ENCODE results near the gene TMEM258. TPM values are rescaled to one million over a fixed set of nuclear protein-coding genes. Genes with fewer than 3 reads are reported as not detected.

The TMEM258 gene
- total and polyA plus RNA-seq, 9 of the 15 experiments (the other 6 are each of a cell fraction or from before 2014, with no cell fraction given), result 97.2 to 856 (median 231) TPM

DNA sequence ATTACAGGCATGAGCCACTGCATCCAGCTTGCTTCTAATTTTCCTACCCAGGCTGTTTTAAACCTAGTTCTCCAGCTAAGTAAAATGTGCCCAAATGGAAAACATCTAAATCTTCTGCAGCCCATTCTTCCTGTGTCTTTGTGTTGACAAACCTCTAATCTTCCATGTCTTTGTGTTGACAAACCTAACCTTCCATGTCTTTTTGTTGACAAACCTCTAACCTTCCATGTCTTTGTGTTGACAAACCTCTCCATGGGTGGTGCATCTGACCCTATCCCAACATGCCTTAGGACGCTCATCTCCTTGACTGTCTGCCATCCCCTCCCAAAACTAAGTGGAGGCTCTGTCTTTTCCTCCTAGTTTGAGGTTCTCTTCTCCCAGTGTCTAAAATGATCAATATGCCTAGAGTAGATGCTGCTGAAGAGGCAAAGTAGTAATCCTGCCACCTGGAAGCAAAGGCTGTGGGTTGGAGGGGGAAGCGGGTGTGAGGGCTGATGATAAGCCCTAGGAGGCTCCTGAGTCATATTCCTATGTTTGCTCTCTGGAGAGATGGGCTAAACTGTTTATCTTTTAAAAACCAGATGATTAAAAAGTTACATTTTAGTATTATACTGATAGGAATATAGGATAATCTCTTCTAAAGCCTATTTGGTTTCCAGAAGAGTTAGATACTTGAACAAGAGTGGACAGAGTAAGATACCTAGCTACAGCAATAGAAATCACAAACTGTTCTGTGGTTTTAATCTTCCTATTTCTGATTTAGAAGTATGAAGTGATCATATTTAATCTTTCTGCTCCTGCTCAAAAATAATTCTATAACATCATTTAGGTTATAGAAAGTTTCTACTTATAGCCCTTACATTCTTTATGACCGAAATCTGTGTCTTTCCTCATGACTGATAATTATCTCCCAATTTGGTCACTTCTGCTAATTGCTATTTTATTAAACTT, 8.2 kb upstream of the TMEM258 start (continued):
- TF ChIP-seq STAT5B (CRISPR knock-in tag; IDR thresholded peaks at IDR 0.05), result no peak
- TF ChIP-seq TBL1XR1 (IDR thresholded peaks at IDR 0.05; ENCODE audit: low read length in 2 of 2), result peak; percentile 30 to 76; a peak in 2 of 4 replicates
- TF ChIP-seq SETDB1 (IDR thresholded peaks at IDR 0.05; ENCODE audit: low read length), result no peak
- no peak for TF ChIP-seq NR3C1 (CRISPR knock-in tag; IDR thresholded peaks at IDR 0.05)
- no peak for TF ChIP-seq GABPA (tag; conservative IDR thresholded peaks at IDR 0.05; ENCODE audit: low read depth)
- TF ChIP-seq PRPF4 (IDR thresholded peaks at IDR 0.05; ENCODE audit: insufficient read depth, low read depth, low read length, poor library complexity, severe bottlenecking), result no peak
- no peak for TF ChIP-seq ZSCAN29 (IDR thresholded peaks at IDR 0.05)
- TF ChIP-seq ZNF217 (CRISPR knock-in tag; IDR thresholded peaks at IDR 0.05), result no peak

DNA sequence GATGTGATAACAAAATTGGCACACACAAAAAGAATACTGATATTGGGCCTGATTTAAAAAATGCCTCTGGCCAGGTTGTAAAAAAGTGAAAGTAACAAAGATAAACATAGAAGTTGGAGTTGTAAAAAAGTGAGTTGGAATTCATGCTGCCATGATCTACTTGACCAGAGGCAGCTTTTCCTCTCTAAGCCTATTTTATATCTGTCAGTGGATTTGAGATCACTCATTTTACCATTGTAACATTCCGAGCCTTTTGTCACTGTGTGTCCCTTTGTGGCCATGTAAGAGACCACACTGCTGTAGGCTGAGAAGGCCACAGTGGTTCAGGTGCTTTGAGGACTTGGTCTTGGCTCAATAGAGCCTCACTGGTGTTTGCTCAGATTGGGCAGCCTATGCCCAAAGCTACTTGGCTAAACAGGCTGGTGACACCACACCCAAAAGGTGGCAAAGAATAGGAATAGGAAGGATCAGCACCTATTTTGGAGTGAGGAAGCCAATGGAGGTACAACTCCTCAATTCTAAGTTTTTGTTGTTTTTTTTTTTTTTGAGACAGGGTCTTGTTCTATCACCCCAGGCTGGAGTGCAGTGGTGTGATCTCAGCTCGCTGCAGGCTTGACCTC, 7.4 kb upstream of the TMEM258 start:
- ChIA-PET POLR2A (interaction anchor here (0.6 to 4.2 kb wide), 7 partner anchors 13 to 308 kb away, joined by 3 to 48 read pairs (median 4); no protein-coding TSS in a partner anchor), CTCF (ENCODE audit: low intra/inter-chr PET ratio) (no interaction called here)
- BruUV-seq (replicated peaks), result no TSS peak
- peaks cover 51 to 65% of the 10 kb centered on the region in 2 experiments for H3K4me1 ChIP-seq (replicated peaks in 1 of 2; ENCODE audit: control insufficient read depth in 2 of 2, insufficient read depth in 2 of 2, low read length in 2 of 2)
- H3K9me3 ChIP-seq (replicated peaks; ENCODE audit: control insufficient read depth, insufficient read depth, low read depth, low read length), result no peaks in the 10 kb centered on the region
- FAIRE-seq (no peak), DNase-seq (ENCODE audit: extremely low read depth in 1 of 4, low spot score in 3 of 4) (no peak), ATAC-seq (peak; percentile 4; the same call in 2 of the 3 replicates)
- peaks cover 97% of the 10 kb centered on the region for H3K36me3 ChIP-seq (ENCODE audit: control insufficient read depth, insufficient read depth, low read length)
- intact Hi-C loops (cut with micrococcal nuclease), result no loop called here
- in situ Hi-C loops (cut with MboI), result loop anchor here (5.0 kb wide), 2 partner anchors 153 to 308 kb away; partner anchors contain the start of gene BEST1
- H3K27ac ChIP-seq (ENCODE audit: extremely low read depth, low read depth, low read length), result peak overlapping the region; percentile 70
- peaks cover 3% of the 10 kb centered on the region for H4K20me1 ChIP-seq (replicated peaks; ENCODE audit: control insufficient read depth, insufficient read depth, low read length)
- no peaks in the 10 kb centered on the region for H3K27me3 ChIP-seq (ENCODE audit: control insufficient read depth in 2 of 2, insufficient read depth in 2 of 2, low read length in 2 of 2)
- H3K4me2 ChIP-seq (ENCODE audit: insufficient read depth, low read length), result peak overlapping the region; percentile 27; the same call in 1 of the 2 replicates
- H3K4me3 ChIP-seq, result no peak overlapping the region
- peak overlapping the region; percentile 49 to 56; a peak in 2 of 4 replicates for H3K9ac ChIP-seq (ENCODE audit: insufficient read depth in 1 of 2, low read depth in 2 of 2, low read length in 2 of 2)
- no peak overlapping the region for H2AFZ ChIP-seq (ENCODE audit: low read depth, low read length)
- WGBS (ENCODE audit: insufficient coverage, low coverage, missing lambda C conversion rate), result 71% methylated on average over 2 of the region's 2 CpGs
- H3K79me2 ChIP-seq (ENCODE audit: control insufficient read depth, insufficient read depth, low read length), result peaks cover 59% of the 10 kb centered on the region
- H3K9me1 ChIP-seq (ENCODE audit: control insufficient read depth, insufficient read depth, low read length), result peaks cover 9% of the 10 kb centered on the region
- TF ChIP-seq POLR2H (tag; IDR thresholded peaks at IDR 0.05; ENCODE audit: low read depth), result peak; percentile 58
- no peak for TF ChIP-seq SMAD3 (CRISPR knock-in tag; conservative IDR thresholded peaks at IDR 0.05)
- TF ChIP-seq SUPT5H (IDR thresholded peaks at IDR 0.05), result peak; percentile 58; the same call in 1 of the 2 replicates
- no peak for TF ChIP-seq SMARCA5 (IDR thresholded peaks at IDR 0.05)
- no peak for TF ChIP-seq SNRNP70 (optimal IDR thresholded peaks at IDR 0.05; ENCODE audit: low read depth, low read length)
- TF ChIP-seq POLR2G (IDR thresholded peaks at IDR 0.05; ENCODE audit: low read depth, low read length), result peak; percentile 51; the same call in 1 of the 2 replicates
- 0 out of 2 replicates have a peak, but pooled peaks have one; percentile 11 for TF ChIP-seq ZNF696 (CRISPR knock-in tag; conservative IDR thresholded peaks at IDR 0.05)
- peak; percentile 52 for TF ChIP-seq RBFOX2 (IDR thresholded peaks at IDR 0.05; ENCODE audit: low read depth, low read length)
- 0 out of 2 replicates have a peak, but pooled peaks have one; percentile 56 for TF ChIP-seq ERF (CRISPR knock-in tag; IDR thresholded peaks at IDR 0.05)
- 0 out of 2 replicates have a peak, but pooled peaks have one; percentile 9 for TF ChIP-seq DMBX1 (CRISPR knock-in tag; IDR thresholded peaks at IDR 0.05; ENCODE audit: borderline replicate concordance)
- no peak for TF ChIP-seq MED1 (CRISPR knock-in tag; IDR thresholded peaks at IDR 0.05; ENCODE audit: borderline replicate concordance)
- peak; percentile 2; the same call in 1 of the 2 replicates for TF ChIP-seq MBD2 (IDR thresholded peaks at IDR 0.05; ENCODE audit: borderline replicate concordance, low read depth)
- peak; percentile 13 for TF ChIP-seq ZFP36 (IDR thresholded peaks at IDR 0.05; ENCODE audit: low read depth, low read length, partially characterized antibody)
- TF ChIP-seq RHOXF2B (CRISPR knock-in tag; conservative IDR thresholded peaks at IDR 0.05), result 0 out of 2 replicates have a peak, but pooled peaks have one; percentile 23

Measured in K562 (cell line).